Activated CD8-positive, alpha-beta memory T cell treated with anti-CD3 and anti-CD28 coated beads, Interleukin-2, amount 10 ng/mL, durations not matched to agents 7 days and 5 days (primary cell): ENCODE data around the gene ARL3. TPM values are rescaled to one million over a fixed set of nuclear protein-coding genes. Genes with fewer than 3 reads are reported as not detected.
A peak's percentile ranks its signal among the peaks of the same experiment; 100 is the strongest.
"Not testable (repeated sequence)": the region's sequence is repeated elsewhere in the genome, so short reads cannot be mapped to it uniquely, and the experiment has no call there.

Source experiments
- ATAC-seq: fragments of 150-1000 bp; cut with Tn5 transposase; one replicate; pipeline ENCODE4 v1.10.0; 2021; ENCODE audit warnings: moderate library complexity
- CTCF ChIA-PET: fragments of 350-600 bp; sonication (Branson Sonifier 250); formaldehyde crosslinking; loops from one replicate; lab custom pipeline; 2021; ENCODE audit warnings: antibody characterized with exemption; lab: Charles Lee
- DNase-seq: peaks from one replicate; pipeline ENCODE4 v3.0.0-alpha.2; 2020
- H3K27ac Mint-ChIP-seq: one replicate; pipeline ENCODE4 v1.8.0; 2021; ENCODE audit warnings: mild to moderate bottlenecking, mixed read lengths
- H3K27me3 Mint-ChIP-seq: one replicate; pipeline ENCODE4 v1.8.0; 2021; ENCODE audit warnings: mixed read lengths
- H3K36me3 Mint-ChIP-seq: one replicate; pipeline ENCODE4 v1.8.0; 2021; ENCODE audit warnings: mild to moderate bottlenecking, mixed read lengths
- H3K4me1 Mint-ChIP-seq: one replicate; pipeline ENCODE4 v1.8.0; 2021; ENCODE audit warnings: mixed read lengths
- H3K4me3 Mint-ChIP-seq: one replicate; pipeline ENCODE4 v1.8.0; 2021; ENCODE audit warnings: mild to moderate bottlenecking, moderate library complexity, mixed read lengths
- H3K9me3 Mint-ChIP-seq: one replicate; pipeline ENCODE4 v1.8.0; 2022; ENCODE audit warnings: low read depth, mixed read lengths
- total RNA-seq, 2 experiments: library from RNA; stranded (reverse); gene quantifications; one replicate each; pipeline ENCODE4 v1.2.3, GENCODE V29; 2021

ARL3 gene
- total RNA-seq, 2 experiments from 2014 or later = 7.2 to 9.7 TPM

- Mint-ChIP-seq H3K4me1 (peaks cover 45% of the 10 kb centered on the region), H3K36me3 (peaks cover 9% of the 10 kb centered on the region)
Observed at GRCh38 chr10:102744374-102745051, 30.3 kb upstream of the ARL3 start.

GRCh38 chr10:102743588-102744373, 29.6 kb upstream of the ARL3 start, which contains the start of gene WBP1L:
TSS of gene WBP1L (plus strand) at chr10:102743948. CDS start at chr10:102744054, 106 bp downstream.
- Mint-ChIP-seq H3K27me3 (no peaks in the 10 kb centered on the region), H3K9me3 (no peaks in the 10 kb centered on the region), H3K36me3 (peaks cover 7% of the 10 kb centered on the region), H3K4me1 (peaks cover 44% of the 10 kb centered on the region), H3K27ac (peak within 1 kb of the TSS; percentile 90), H3K4me3 (peak within 1 kb of the TSS; percentile 96)
- CTCF ChIA-PET = interaction anchor here (0.9 to 3.2 kb wide), 11 partner anchors 9 to 590 kb away, joined by 3 to 17 read pairs (median 4); partner anchors contain the start of genes ARL3, SFXN2 and SUFU
- DNase-seq = peak; percentile 97
- ATAC-seq = peak; percentile 97

More at GRCh38 chr10:102744374-102745051, 30.3 kb upstream of the ARL3 start:
- H3K27me3 Mint-ChIP-seq = no peaks in the 10 kb centered on the region
- ATAC-seq = peak; percentile 21
- H3K4me3 Mint-ChIP-seq = peak overlapping the region; percentile 96
- CTCF ChIA-PET = interaction anchor here (1.0 to 3.2 kb wide), 9 partner anchors 8 to 590 kb away, joined by 3 to 17 read pairs (median 4); partner anchors contain the start of genes ARL3, SFXN2 and SUFU
- peak; percentile 45 for DNase-seq
- H3K27ac Mint-ChIP-seq = peak overlapping the region; percentile 90
- H3K9me3 Mint-ChIP-seq = no peaks in the 10 kb centered on the region

- Mint-ChIP-seq H3K36me3 (peaks cover 2% of the 10 kb centered on the region), H3K4me1 (peaks cover 38% of the 10 kb centered on the region), H3K9me3 (no peaks in the 10 kb centered on the region), H3K27me3 (no peaks in the 10 kb centered on the region), H3K4me3 (peak overlapping the region; percentile 96), H3K27ac (peak overlapping the region; percentile 90)
- CTCF ChIA-PET = interaction anchor here (0.9 to 3.2 kb wide), 8 partner anchors 9 to 79 kb away, joined by 3 to 17 read pairs (median 5); partner anchors contain the start of genes ARL3 and SFXN2
- ATAC-seq = peak; percentile 2
- DNase-seq = no peak
Observed at GRCh38 chr10:102743078-102743587, 28.9 kb upstream of the ARL3 start.

GRCh38 chr10:102742313-102742712, 28.1 kb upstream of the ARL3 start:
- H3K27ac Mint-ChIP-seq, DNase-seq, H3K9me3 Mint-ChIP-seq, ATAC-seq, H3K36me3 Mint-ChIP-seq, H3K27me3 Mint-ChIP-seq, H3K4me3 Mint-ChIP-seq: not testable (repeated sequence)
- CTCF ChIA-PET = interaction anchor here (0.5 to 2.5 kb wide), 3 partner anchors 25 to 175 kb away, joined by 3 to 17 read pairs (median 4); partner anchors contain the start of genes ARL3, CNNM2 and SFXN2
- H3K4me1 Mint-ChIP-seq = peaks cover 38% of the 10 kb centered on the region

GRCh38 chr10:102741726-102742237, 27.6 kb upstream of the ARL3 start:
- no peak for ATAC-seq

GRCh38 chr10:102740229-102740628, 26.0 kb upstream of the ARL3 start:
- Mint-ChIP-seq H3K27ac (no peak overlapping the region), H3K36me3 (peaks cover 8% of the 10 kb centered on the region), H3K9me3 (no peaks in the 10 kb centered on the region), H3K4me3 (no peak overlapping the region), H3K4me1 (peaks cover 24% of the 10 kb centered on the region), H3K27me3 (no peaks in the 10 kb centered on the region)
- CTCF ChIA-PET = interaction anchor here (0.8 kb wide), 1 partner anchor 10 kb away, joined by 3 read pairs; no protein-coding TSS in a partner anchor
- DNase-seq (no peak), ATAC-seq (no peak)

More at GRCh38 chr10:102741726-102742237, 27.6 kb upstream of the ARL3 start:
- H3K27me3 Mint-ChIP-seq = no peaks in the 10 kb centered on the region
- H3K4me3 Mint-ChIP-seq = no peak overlapping the region
- CTCF ChIA-PET = interaction anchor here (2.0 kb wide), 1 partner anchor 176 kb away, joined by 4 read pairs; the partner anchor contains the start of gene CNNM2
- H3K27ac Mint-ChIP-seq = no peak overlapping the region
- no peak for DNase-seq
- H3K36me3 Mint-ChIP-seq = peaks cover 6% of the 10 kb centered on the region
- no peaks in the 10 kb centered on the region for H3K9me3 Mint-ChIP-seq
- H3K4me1 Mint-ChIP-seq = peaks cover 36% of the 10 kb centered on the region

- Mint-ChIP-seq H3K27ac (no peak overlapping the region), H3K27me3 (no peaks in the 10 kb centered on the region), H3K36me3 (peaks cover 10% of the 10 kb centered on the region), H3K4me3 (no peak overlapping the region), H3K9me3 (no peaks in the 10 kb centered on the region), H3K4me1 (peaks cover 12% of the 10 kb centered on the region)
- CTCF ChIA-PET = interaction anchor here (1.0 to 1.3 kb wide), 2 partner anchors 12 to 174 kb away, joined by 3 to 4 read pairs; no protein-coding TSS in a partner anchor
- ATAC-seq = no peak
- no peak for DNase-seq
Observed at GRCh38 chr10:102738692-102739121, 24.5 kb upstream of the ARL3 start.

GRCh38 chr10:102735065-102735562, 20.9 kb upstream of the ARL3 start:
- peaks cover 13% of the 10 kb centered on the region for H3K36me3 Mint-ChIP-seq
- no peaks in the 10 kb centered on the region for H3K9me3 Mint-ChIP-seq
- H3K27ac Mint-ChIP-seq = no peak overlapping the region
- ATAC-seq = no peak
- H3K27me3 Mint-ChIP-seq = no peaks in the 10 kb centered on the region
- H3K4me3 Mint-ChIP-seq = no peak overlapping the region
- CTCF ChIA-PET = interaction anchor here (1.2 to 1.9 kb wide), 3 partner anchors 9 to 21 kb away, joined by 3 to 6 read pairs (median 4); partner anchors contain the start of genes ARL3, SFXN2 and WBP1L
- no peak for DNase-seq
- H3K4me1 Mint-ChIP-seq = no peaks in the 10 kb centered on the region

GRCh38 chr10:102732661-102733060, 18.5 kb upstream of the ARL3 start:
- ATAC-seq (no peak), DNase-seq (no peak)
- peaks cover 16% of the 10 kb centered on the region for H3K36me3 Mint-ChIP-seq
- no peak overlapping the region for H3K27ac Mint-ChIP-seq
- H3K9me3 Mint-ChIP-seq = no peaks in the 10 kb centered on the region
- CTCF ChIA-PET = interaction anchor here (0.8 to 2.5 kb wide), 3 partner anchors 11 to 18 kb away, joined by 3 to 14 read pairs (median 4); partner anchors contain the start of genes ARL3, SFXN2 and WBP1L
- peaks cover 15% of the 10 kb centered on the region for H3K4me1 Mint-ChIP-seq
- no peaks in the 10 kb centered on the region for H3K27me3 Mint-ChIP-seq
- no peak overlapping the region for H3K4me3 Mint-ChIP-seq

- DNase-seq = no peak
- H3K27ac Mint-ChIP-seq = no peak overlapping the region
- CTCF ChIA-PET = interaction anchor here (0.7 to 2.5 kb wide), 4 partner anchors 13 to 244 kb away, joined by 3 to 14 read pairs (median 4); partner anchors contain the start of genes CNNM2 and WBP1L
- H3K4me1 Mint-ChIP-seq = peaks cover 16% of the 10 kb centered on the region
- H3K36me3 Mint-ChIP-seq = peaks cover 17% of the 10 kb centered on the region
- no peak for ATAC-seq
- no peaks in the 10 kb centered on the region for H3K27me3 Mint-ChIP-seq
- no peaks in the 10 kb centered on the region for H3K9me3 Mint-ChIP-seq
- H3K4me3 Mint-ChIP-seq = no peak overlapping the region
Observed at GRCh38 chr10:102731222-102731800, 17.1 kb upstream of the ARL3 start.

GRCh38 chr10:102729029-102730026, 15.1 kb upstream of the ARL3 start:
- no peaks in the 10 kb centered on the region for H3K27me3 Mint-ChIP-seq
- H3K4me3 Mint-ChIP-seq = no peak overlapping the region
- no peaks in the 10 kb centered on the region for H3K9me3 Mint-ChIP-seq
- DNase-seq = peak; percentile 82
- H3K4me1 Mint-ChIP-seq = peaks cover 16% of the 10 kb centered on the region
- H3K36me3 Mint-ChIP-seq = peaks cover 20% of the 10 kb centered on the region
- peak; percentile 87 for ATAC-seq
- CTCF ChIA-PET = interaction anchor here (1.0 to 1.8 kb wide), 3 partner anchors 11 to 172 kb away, joined by 3 to 4 read pairs (median 4); no protein-coding TSS in a partner anchor
- H3K27ac Mint-ChIP-seq = peak overlapping the region; percentile 59
